Measurements from ENCODE around the gene PRF1. TPM values are rescaled to one million over a fixed set of nuclear protein-coding genes. Genes with fewer than 3 reads are reported as not detected.

The PRF1 gene
- total RNA-seq, 1 donor from 2014 or later, result 79.9 TPM

DNA sequence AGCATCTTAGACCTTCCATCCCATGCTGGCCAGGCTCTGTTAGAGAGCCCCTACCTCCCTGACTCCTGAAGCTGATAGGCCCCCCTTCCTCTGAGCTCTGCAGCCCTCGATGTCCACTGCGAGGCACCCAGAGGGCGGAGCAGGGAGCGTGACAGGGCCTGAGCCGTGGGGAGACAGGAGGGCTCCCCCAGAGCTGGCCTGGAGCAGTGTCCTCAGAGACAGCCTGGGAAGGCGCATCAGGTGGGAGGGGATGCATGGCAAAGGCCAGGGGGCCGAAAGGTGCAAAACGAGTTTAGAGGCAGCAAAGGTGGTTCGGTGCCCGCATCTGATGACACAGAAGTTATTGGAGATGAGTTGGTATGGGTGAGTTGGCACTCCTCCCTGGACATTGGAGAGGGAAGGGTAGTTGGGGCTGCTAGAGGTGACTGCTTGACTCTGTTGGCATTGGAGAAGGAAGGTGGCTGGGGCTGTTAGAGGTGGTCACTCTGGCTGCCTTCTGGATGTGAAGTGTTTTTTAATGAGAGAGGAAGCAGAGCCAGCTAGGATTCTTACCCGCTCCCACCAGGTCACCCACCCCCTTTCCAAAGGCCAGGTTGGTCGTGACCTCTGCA lies 53.1 kb downstream of the PRF1 start:
- Mint-ChIP-seq H3K9me3 (no peaks in the 10 kb centered on the region), H3K27ac (no peak overlapping the region), H3K36me3 (ENCODE audit: low read depth) (no peaks in the 10 kb centered on the region), H3K4me1 (no peaks in the 10 kb centered on the region), H3K27me3 (peaks cover 1% of the 10 kb centered on the region), H3K4me3 (no peak overlapping the region)
- no peak for DNase-seq
- intact Hi-C loops (cut with micrococcal nuclease), result no loop called here

Other genes with a start within 250 kb of the PRF1 start
- gene LRRC20, start 220.1 kb downstream of the PRF1 start, total RNA-seq, result 17.2 and 18.7 TPM in 2 replicates
- 37.6 and 38.3 TPM in 2 replicates for gene EIF4EBP2, start 198.6 kb downstream of the PRF1 start, total RNA-seq
- not detected in 2 replicates for gene NODAL, start 161.1 kb downstream of the PRF1 start, total RNA-seq
- gene PALD1, start 124.0 kb downstream of the PRF1 start, total RNA-seq, result 1.9 and 2.1 TPM in 2 replicates
- gene ADAMTS14, start 69.8 kb upstream of the PRF1 start, total RNA-seq, result 0.33 and 0.52 TPM in 2 replicates
- not detected in 2 replicates for gene TBATA, start 182.6 kb upstream of the PRF1 start, total RNA-seq
- gene SGPL1, start 213.2 kb upstream of the PRF1 start, total RNA-seq, result 94.0 and 98.9 TPM in 2 replicates

All from activated CD4-positive, alpha-beta T cell treated with anti-CD3 and anti-CD28 coated beads, Interleukin-2, amount 10 ng/mL, durations not matched to agents 24 days and 14 days (primary cell).